Fibroblast of skin of scalp (primary cell): ENCODE data around the gene XDH.
A peak's percentile ranks its signal among the peaks of the same experiment; 100 is the strongest.

Source experiments
- DNase-seq: peaks from one replicate; pipeline ENCODE4 v3.0.0-alpha.2; 2013

XDH gene

DNA sequence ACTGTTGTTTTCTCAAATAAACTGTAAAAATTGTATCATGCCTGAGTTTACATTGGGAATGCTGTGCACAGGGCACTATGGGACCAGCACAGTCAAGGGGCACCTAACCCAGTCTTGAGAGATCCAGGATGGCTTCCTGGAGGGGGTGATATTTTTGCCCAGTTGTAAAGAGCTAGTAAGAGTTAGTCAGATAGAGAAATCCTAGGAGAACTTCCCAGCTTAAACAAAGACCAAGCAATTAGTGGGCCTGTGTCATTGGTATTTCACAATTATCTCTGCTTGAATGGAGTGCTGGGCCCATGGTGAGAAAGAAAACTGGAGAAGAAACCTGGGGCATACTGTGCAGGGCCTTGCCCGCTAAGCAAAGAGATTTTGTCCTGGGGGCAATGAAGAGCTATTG lies 12.2 kb downstream of the XDH start:
- DNase-seq: no peak

DNA sequence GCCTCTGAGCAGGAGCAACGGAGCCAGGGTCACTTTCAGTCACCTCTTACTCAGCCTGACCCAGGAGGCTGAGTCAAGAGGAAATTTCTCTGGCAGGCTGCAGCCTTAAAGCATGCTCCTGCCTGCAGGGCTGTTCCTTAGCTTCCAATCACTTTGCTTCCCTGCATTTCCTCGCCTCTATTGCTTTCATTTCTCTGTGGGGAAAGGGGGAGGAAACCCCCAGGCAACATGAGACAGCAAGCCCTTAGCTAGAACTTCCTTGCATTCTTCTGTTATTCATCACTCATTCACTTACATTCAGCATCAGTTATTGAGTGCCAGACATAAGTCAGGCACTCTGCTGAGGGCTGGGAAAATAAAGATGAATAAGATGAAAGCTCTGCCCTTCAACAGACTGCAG lies 13.0 kb downstream of the XDH start:
- DNase-seq: peak; percentile 97

DNA sequence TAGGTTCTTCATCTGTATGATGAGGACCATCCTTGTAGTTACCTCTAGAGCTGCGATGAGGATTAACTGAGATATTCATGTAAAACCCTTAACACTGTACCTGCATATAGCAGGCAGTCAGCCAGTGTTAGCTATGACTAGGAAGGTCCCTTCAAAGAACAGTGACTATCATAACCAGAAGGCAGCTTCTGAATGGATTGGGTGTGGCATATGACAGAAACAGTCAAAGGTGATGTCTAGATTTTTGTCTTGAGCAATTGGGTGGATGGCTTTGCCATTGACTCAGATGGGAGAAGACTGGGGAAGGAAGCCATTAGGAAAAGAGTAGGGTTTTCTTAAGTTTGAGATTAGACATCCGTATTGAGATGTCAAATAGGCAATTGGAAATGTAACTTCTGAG lies 15.7 kb downstream of the XDH start:
- no peak for DNase-seq

DNA sequence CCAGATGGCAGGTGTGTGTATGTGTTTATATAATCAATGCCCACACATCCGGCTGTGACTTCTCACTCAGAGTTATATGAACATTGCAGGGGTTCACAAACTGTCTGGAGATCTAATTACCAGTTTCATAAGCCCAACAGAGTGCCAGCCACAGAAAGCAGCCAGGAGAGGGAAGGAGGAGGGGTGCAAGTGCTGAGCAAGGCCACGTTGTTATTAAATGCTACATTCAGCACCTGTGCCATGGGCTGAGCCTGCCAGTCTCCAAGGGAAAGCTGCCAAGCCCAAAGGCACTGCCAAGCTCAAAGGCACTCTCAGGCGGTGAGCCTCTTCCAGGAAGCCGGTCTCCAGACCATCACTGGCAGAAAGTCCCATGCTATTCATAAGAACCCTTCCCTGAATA lies 17.4 kb downstream of the XDH start:
- DNase-seq: no peak

DNA sequence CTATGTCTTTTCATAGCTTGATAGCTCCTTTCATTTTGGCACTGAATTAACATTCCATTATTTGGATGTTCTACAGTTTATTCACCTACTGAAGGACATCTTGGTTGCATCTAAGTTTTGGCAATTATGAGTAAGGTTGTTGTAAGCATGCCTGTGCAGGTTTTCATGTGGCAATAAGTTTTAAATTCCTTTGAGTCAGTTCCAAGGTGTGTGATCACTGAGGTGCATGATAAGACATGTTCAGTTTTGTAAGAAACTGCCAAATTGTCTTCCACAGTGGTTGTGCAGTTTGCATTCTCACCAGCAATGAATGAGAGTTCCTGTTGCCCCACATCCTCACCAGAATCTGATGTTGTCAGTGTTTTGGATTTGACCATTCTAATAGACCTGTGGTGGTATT lies 24.2 kb downstream of the XDH start:
- DNase-seq: no peak

DNA sequence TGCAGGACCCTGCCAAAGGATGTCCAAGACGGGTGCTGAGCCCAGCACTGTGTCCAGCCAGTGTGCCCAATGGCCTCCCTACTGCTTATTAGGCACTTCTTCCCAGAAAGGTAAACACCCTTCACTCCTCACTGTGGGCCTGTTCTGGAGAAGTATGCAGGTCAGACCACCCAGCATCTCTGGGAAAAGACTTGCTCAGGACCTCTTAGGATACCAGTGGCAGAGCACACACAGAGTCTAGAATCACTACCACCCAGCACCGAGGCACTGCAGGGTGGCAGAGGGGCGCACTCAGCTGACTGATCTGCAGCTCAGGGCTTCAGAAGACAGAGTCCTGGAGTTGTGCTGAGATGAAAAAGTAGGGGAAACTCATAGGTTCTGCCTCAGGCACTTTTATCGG lies 25.8 kb downstream of the XDH start:
- DNase-seq: no peak

DNA sequence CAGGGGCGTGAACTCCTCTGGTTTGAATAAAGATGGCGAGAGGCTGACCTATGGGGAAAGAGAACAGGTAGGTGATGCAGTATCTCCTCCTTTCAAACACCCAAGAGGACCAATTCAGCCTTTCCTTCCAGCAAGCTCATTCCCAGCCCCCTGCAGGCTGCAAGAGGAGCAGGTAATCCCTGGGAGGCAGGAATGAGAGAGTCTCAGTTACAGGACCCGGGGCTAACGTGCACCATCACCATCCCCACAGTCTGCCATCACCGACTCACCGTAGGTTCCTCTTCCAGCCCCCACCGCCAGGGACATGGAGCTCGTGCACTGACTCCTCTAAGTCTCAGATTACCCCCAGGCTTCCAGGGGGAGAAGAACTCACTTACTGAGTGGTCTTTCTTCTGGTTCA lies 26.7 kb downstream of the XDH start:
- no peak for DNase-seq

DNA sequence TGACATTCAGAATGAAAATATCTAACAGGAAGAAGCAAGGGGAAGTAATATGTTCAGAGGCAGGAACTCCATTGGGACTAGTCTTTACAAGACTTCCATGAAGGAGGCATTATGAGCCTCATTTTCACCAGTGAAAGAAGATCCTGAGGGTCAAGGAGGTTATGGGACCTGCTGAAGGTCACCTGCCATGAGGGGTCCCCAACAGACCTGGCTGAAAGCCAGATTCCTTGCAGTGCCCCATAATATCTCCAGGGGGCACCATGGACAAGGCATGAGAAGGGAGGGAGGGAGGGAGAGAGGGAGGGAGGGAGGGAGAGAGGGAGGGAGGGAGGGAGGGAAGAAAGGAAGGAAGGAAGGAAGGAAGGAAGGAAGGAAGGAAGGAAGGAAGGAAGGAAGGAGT lies 27.9 kb downstream of the XDH start:
- DNase-seq: peak; percentile 11

DNA sequence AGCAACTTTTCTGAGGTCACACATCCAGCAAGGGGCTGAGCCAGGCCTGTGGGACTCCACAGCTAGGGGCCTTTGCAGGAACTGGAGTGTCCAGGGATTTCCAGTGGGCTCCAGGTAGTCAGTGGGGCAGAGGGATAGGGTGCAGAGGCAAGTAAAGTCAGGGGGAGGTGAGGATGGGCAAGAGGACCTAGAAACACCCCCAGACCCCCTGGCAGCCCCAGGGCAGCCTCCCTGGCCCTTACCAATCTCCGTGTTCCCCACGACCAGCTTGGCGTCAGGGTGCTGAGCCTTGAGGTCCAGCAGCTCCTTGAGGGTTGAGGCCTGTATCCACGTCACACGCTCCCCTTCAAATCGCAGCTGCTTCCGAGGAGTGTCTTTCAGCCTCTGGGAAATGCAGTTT lies 28.4 kb downstream of the XDH start:
- no peak for DNase-seq

DNA sequence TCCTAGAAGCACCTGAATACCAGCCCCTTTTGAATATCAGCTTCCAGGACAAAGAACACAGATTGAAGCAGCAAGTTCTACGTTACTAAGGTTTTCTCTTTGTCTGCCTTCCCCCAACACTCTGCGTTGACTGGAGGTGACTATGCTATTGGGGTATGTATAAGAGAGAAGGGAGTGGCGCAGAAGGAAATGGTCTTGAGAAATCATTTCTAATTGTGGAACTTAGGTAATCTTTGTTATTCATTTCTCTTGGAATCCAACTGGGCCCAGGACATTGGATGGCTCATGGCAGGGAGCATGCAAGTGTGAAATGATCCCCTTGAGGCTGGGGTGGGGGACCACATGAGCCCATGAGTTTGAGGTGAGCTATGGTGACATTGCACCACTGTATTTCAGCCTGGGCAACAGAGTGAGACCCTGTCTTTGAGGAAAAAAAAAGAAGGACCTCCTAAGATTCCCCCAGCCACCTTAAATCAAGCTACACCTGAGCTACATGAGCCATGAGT lies 29.7 kb downstream of the XDH start:
- peak; percentile 85 for DNase-seq

DNA sequence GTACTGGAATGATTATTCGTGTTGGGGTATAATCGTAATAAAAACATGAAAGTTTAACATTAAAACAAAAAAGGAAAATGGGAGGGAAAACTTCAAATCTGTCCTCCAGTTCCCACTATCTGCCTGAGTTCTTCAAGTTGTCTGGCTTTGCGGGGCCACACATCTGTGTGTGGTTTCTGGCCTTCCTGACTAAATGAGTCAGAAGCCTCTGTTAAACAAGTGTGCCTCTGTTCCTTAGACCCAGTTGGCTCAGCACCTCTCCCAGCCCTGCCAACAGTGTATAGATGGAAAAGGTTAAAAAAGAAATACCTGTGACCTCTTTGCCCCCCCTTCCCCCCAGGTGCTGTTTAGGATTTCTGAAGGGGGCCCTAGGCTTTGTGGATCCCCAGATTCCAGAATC lies 30.2 kb downstream of the XDH start:
- peak; percentile 78 for DNase-seq

DNA sequence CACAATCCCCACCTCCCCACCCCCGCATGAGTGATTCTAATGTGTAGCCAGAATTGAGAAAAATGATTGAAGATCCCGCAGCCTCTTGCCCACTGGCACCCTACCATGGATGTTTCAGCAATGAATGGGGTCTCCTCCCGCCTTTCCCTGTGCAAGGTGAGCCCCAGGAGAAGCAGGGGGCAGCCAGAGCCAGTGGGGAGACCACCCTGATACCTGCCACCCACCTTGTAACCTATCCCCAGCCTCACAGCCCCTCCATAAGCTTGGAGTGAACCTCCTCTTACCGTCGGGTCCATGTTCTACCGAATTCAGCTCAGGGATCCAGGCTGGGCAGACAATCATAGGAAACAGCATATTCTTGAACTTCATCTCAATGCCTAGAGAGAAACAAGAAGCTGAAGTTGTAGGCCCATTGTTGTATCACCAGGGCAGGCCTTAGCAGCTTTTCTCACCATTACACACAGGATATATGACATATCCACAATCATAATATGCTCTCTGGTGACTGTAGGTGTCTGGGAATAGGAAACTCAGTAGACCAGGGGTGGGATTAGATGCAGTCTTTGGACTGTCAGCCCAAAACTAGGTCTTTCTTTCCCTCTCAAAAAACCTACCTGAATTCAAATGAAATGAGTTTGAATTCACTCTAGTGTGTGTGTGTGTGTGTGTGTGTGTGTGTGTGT lies 30.9 kb downstream of the XDH start:
- DNase-seq: no peak

DNA sequence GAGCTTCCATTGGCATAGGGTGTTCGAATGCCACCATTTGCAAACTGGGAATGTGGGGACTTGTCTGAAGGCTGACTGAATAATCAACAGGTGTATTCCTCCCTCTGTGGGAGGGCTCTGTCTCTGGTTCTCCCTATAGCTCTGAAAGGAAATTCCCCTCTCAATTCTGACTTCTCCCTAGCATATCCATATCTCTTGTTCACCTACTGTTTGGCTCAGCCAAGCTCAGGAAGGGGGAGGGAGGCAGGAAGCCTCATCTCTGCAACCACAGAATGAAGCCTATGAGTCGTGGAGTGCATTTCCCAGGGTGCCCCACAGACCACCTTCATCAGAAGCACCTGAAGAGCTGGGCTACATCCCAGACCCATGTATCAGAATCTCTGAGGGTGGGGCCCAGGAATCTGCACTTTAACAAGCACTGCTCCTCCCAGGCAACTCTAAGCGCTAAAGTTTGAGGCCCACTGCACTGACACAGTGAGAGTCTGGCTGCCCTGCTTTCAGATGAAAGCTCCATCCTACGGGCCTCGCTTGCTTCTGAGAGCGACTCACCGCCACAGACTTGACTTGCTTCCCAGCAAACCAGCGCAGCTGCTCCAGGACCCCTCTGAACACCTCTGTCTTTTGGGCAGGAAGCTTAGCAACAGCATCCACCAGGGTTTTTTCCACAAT lies 32.0 kb downstream of the XDH start:
- DNase-seq: peak; percentile 24

DNA sequence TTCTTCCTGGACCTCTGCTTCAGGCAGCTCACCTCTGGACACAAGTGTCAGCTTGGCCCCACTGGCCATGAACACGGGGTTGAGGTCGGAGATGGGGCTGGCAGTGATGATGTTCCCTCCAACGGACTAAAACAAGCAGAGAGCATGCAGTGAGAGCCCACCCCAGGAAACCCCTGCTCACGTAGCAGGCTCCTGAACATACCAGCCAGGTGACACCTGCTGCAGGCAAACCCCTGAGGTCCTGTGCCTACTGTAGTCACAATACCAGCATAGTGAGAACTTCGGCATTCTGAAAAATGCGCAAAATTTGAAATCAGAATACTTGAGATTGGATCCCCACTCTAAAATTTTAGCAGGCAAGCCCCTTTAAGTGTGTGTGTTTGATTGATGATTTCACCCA lies 32.9 kb downstream of the XDH start:
- DNase-seq: no peak

DNA sequence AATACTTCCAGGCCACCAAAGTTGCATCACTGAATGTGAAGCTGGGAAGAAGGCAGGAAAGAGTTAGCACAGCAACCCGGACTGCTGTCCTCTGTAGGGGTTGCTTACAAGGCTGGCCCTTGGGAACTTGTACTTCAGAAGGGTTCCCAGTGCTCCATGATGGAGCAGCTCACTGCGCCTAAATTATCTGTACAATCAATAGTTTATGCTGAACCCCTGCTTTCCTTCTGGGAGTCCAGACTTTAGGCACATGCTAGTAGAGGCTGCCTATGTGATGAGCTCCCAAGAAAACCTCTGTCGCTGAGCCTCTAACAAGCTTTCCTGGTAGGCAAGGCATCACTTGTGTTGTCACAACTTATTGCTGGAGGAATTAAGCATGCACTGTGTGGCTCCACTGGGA lies 34.3 kb downstream of the XDH start:
- DNase-seq: no peak

DNA sequence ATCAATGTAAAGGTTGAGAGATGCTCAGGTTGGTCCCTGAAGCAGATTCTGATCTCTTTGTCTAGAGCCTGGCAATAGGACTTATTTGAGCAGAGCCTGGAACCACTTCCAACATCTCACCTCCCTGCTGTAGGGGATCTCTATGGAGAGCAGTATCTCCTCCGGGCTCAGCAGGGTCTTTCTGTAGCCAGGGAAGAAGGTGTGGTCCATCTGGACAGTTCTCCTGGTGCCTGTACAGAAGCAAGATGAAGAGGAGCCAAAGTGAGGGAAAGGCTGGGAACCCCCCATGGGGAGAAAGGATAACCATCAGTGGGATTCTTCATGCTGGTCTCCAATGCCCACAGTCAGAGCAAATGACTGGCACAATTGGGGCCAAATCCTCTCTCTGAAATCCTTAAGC lies 34.8 kb downstream of the XDH start:
- no peak for DNase-seq

DNA sequence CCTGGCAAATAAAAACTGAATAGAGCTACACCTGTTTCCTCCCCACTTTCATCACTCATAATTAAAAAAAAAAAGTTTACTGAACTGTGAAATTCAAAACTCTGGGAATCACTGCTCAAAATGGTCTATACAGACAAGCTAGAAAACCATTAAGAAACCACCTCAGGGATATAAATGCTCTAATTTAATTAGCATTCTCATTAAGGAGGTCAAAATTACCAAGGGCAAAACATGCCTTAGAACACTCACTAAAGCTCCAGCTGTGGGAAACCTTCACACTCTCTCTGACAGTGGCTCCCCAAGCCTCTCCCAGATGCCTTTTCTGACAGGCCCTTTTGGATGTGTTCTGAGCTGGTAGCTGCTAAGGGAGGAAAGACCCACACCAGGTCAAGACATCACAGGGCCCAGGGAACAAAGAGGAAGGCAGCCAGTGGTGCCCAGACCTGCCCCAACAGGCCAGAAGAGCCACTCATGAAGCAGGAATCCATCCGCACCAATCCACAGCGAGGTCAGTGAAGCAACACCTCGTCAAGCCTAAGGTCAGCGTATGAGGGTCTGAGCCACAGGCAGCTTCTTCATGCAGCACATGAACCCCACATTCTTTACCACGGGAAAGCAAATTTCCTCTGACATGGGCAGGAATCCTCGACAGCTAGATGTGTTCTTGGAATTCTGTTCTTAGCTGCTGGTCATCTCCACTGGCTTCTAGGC lies 35.6 kb downstream of the XDH start:
- no peak for DNase-seq

DNA sequence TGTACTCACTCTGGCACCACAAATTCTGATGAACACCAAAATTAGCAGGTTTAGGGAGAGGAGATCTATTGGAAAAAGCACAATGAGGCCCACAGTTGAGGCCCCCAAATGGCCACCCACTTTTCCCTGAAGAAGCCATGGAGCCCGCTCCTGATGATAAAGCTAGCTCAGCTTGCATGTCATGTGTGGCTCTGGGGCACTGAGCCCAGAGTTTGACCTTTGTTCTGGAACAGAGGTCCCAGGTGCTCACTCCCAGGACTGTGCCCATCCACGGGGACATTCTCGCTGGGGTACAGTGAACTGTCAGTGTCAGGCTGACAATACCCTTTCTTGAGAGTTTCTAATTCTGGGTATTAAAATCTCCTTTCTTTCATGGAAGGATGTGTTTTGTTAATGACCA lies 36.2 kb downstream of the XDH start:
- no peak for DNase-seq

DNA sequence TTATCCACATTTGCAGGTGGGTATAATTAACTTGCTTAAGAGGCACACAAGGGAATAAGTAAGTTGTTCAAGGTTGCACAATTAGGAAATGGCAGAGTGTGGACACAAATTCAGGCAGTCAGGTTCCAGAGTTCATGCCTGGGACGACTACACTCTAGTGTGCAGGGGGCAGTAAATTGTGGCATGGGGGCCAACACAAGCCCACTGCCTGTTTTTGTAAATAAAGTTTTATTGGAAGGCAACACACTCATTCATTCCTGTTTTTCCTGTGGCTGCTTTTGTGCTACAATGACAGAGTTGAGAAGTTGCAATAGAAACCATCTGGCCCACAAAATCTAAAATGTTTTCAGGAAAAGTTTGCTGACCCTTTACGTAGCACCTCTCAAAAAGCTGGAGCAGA lies 41.4 kb downstream of the XDH start:
- no peak for DNase-seq

DNA sequence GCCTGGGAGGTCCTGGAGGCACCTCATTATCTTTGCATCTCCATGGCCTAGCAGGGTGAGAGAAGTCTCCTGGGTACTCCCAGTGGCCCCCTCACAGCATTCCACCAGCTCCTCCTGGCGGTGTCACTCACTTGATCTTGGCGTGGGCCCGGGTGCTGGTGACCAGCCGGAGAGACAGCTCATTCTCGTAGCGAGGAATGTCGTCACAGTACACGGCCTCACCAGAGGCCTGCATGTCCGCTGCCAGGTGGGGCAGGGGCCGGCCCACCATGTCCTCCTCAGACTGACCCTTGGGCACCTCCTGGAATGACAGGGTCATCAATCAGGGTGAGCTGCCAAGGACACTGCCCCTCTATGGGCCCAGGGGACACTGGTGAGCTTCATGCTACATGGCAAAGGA lies 42.4 kb downstream of the XDH start:
- no peak for DNase-seq

DNA sequence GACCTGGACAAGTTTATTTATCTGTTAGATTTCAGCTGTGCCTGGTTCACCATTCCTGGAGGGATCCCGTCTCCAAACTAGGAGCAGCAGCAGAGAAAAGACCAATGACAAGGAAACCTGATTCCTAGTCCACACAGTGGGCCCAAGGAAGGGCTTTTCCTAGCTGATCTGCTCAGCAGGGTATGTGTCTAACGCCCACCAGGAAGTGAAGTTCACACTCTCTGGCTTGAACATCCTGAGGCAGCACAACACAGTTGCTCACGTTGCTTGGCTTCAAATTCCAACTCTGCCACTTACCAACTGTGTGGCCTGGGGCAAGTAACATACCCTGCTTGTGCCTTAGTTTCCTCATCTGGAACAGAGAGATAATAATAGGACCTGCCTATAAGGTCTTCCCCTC lies 42.9 kb downstream of the XDH start:
- DNase-seq: no peak

DNA sequence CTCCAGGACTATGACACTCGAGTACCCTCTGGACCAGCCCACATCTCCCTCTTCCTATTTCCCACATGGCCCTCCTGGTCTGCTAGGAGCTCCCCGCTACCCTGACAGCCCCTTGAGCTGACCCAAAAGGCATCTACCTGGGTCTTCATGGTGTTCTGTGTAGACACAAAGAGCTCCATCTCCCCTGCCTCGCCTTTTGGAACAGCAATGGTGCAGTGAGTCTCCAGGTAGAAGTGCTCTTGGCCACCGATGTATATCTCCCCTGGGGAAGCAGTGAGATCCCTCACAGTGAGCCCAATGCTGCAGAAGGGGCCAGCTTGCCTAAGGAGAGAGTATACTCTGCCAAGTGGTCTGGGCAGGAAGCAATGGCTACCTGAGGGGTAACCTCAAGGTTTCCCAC lies 47.8 kb downstream of the XDH start:
- no peak for DNase-seq

DNA sequence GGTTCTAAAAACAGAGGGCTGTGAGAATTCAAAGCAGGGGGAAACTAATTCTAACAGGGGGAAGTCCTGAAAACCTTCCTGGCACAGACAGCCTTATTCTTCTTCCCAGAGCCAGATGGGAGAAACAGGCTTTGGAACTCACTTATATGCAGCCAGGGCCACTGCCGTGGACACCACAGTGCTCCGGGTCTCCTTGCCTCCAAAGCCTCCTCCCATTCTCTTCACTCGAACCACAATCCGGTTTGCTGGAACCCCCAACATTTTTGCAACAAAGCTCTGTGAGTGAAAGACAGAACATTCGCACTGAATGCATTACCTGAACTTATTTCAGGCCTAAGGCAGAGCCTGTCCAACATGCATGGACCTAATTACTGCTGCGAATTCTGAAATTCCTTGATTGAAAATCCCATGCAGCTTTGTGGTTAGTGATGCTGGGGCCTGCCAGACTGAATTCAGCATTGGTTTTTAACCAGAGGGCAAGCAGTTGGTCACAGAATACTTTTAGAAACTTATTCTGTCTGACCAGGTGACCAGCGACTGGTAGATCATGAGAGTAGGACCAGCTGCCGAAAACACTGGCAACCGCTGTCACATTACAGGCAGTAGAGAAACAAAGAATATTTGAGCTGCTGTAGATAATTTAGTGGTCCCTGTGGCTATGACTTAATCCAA lies 48.6 kb downstream of the XDH start:
- no peak for DNase-seq
